GM18870 (cell line): Measurements from ENCODE around the gene AXDND1.
"Not testable (repeated sequence)": the region's sequence is repeated elsewhere in the genome, so short reads cannot be mapped to it uniquely, and the experiment has no call there.

Source experiments
- ATAC-seq: cut with Tn5 transposase; IDR thresholded peaks from one replicate; pipeline ENCODE4 v1.9.1; 2021; ENCODE audit warnings: moderate library complexity; ENCODE audit not compliant: unreplicated experiment

AXDND1 gene

GRCh38 chr1:179366093-179366800 is 476 bp downstream of the AXDND1 start:
- peak; percentile 25 for ATAC-seq

GRCh38 chr1:179369751-179370341 is 4.1 kb downstream of the AXDND1 start:
- no peak for ATAC-seq

GRCh38 chr1:179372160-179372559 is 6.4 kb downstream of the AXDND1 start:
- ATAC-seq = no peak

GRCh38 chr1:179376223-179376622 is 10.5 kb downstream of the AXDND1 start:
- ATAC-seq = no peak

- ATAC-seq = no peak
Measured at GRCh38 chr1:179380299-179380698, 14.5 kb downstream of the AXDND1 start.

GRCh38 chr1:179384027-179384426 is 18.3 kb downstream of the AXDND1 start:
- no peak for ATAC-seq

- ATAC-seq = no peak
Measured at GRCh38 chr1:179385510-179385909, 19.7 kb downstream of the AXDND1 start.

- no peak for ATAC-seq
Measured at GRCh38 chr1:179393721-179394120, 27.9 kb downstream of the AXDND1 start.

- ATAC-seq = not testable (repeated sequence)
Measured at GRCh38 chr1:179399399-179399798, 33.6 kb downstream of the AXDND1 start.

- ATAC-seq = not testable (repeated sequence)
Measured at GRCh38 chr1:179417760-179418159, 52.0 kb downstream of the AXDND1 start.

- ATAC-seq = not testable (repeated sequence)
Measured at GRCh38 chr1:179418706-179419105, 52.9 kb downstream of the AXDND1 start.

- ATAC-seq = no peak
Measured at GRCh38 chr1:179424610-179425009, 58.8 kb downstream of the AXDND1 start.

- no peak for ATAC-seq
Measured at GRCh38 chr1:179425186-179425585, 59.4 kb downstream of the AXDND1 start.

GRCh38 chr1:179437171-179437570 is 71.4 kb downstream of the AXDND1 start:
- no peak for ATAC-seq

GRCh38 chr1:179439646-179440045 is 73.9 kb downstream of the AXDND1 start:
- not testable (repeated sequence) for ATAC-seq

- not testable (repeated sequence) for ATAC-seq
Measured at GRCh38 chr1:179440301-179440700, 74.5 kb downstream of the AXDND1 start.

GRCh38 chr1:179440971-179441370 is 75.2 kb downstream of the AXDND1 start:
- ATAC-seq = no peak

- ATAC-seq = no peak
Measured at GRCh38 chr1:179441501-179441900, 75.7 kb downstream of the AXDND1 start.

GRCh38 chr1:179442846-179443245 is 77.1 kb downstream of the AXDND1 start:
- ATAC-seq = not testable (repeated sequence)

GRCh38 chr1:179445593-179445992 is 79.8 kb downstream of the AXDND1 start:
- no peak for ATAC-seq

- no peak for ATAC-seq
Measured at GRCh38 chr1:179447489-179447888, 81.7 kb downstream of the AXDND1 start.

GRCh38 chr1:179448437-179449149 is 82.8 kb downstream of the AXDND1 start:
- ATAC-seq = no peak
